ENCODE data around the gene HOOK1. TPM values are rescaled to one million over a fixed set of nuclear protein-coding genes. Genes with fewer than 3 reads are reported as not detected.
A peak's percentile ranks its signal among the peaks of the same experiment; 100 is the strongest.

The HOOK1 gene
- total and polyA plus RNA-seq, 2 donors (not counting 3 experiments of a cell fraction or from before 2014, with no cell fraction given), result not detected

DNA sequence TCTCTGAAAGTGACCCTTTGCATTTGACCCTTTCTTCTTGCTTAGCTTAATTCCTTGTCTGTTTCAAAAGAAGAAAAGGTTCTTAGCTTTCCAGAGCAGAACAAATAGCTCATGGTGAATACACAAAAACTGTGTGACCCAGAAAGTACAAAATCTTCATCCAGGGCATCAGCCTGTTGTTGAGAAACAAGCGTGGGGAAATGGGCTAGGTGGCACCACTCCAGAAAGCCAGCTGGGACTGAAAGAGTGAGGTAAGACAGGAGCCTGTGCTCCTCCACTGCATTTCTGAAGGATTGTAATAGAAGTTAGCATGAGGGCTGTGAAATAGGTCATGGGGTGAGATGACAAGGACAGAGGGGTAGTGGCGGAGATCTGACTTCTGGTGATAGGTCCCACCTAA lies 66.0 kb downstream of the HOOK1 start:
- H3K4me2 ChIP-seq (ENCODE audit: insufficient read depth, low read length), result no peak overlapping the region
- H3K9ac ChIP-seq (replicated peaks; ENCODE audit: extremely low read depth, insufficient read depth, low read length), result no peak overlapping the region
- no TSS peak for BruUV-seq (replicated peaks)
- TF ChIP-seq, protein P1, sequence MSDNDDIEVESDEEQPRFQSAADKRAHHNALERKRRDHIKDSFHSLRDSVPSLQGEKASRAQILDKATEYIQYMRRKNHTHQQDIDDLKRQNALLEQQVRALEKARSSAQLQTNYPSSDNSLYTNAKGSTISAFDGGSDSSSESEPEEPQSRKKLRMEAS (IDR thresholded peaks at IDR 0.05; ENCODE audit: insufficient read depth, insufficient read length), result no peak
- TF ChIP-seq POLR2AphosphoS5 (IDR thresholded peaks at IDR 0.05; ENCODE audit: insufficient read depth, low read depth, low read length), result no peak
- no peak for TF ChIP-seq EZH2 (IDR thresholded peaks at IDR 0.05; ENCODE audit: borderline replicate concordance, low read depth, low read length, severe bottlenecking)
- no peak for TF ChIP-seq JUN (IDR thresholded peaks at IDR 0.05; ENCODE audit: borderline replicate concordance, insufficient read depth, insufficient read length, low read depth)
- TF ChIP-seq MYC (IDR thresholded peaks at IDR 0.05; ENCODE audit: low read depth, low read length), result no peak
- TF ChIP-seq POLR2A (IDR thresholded peaks at IDR 0.05; ENCODE audit: low read depth, low read length), result no peak
- no peak for TF ChIP-seq FOS (IDR thresholded peaks at IDR 0.05; ENCODE audit: borderline replicate concordance, insufficient read depth, low read length)
- TF ChIP-seq GATA2 (IDR thresholded peaks at IDR 0.05; ENCODE audit: insufficient read depth, insufficient read length, low read depth, low read length), result no peak
- TF ChIP-seq, protein P2, sequence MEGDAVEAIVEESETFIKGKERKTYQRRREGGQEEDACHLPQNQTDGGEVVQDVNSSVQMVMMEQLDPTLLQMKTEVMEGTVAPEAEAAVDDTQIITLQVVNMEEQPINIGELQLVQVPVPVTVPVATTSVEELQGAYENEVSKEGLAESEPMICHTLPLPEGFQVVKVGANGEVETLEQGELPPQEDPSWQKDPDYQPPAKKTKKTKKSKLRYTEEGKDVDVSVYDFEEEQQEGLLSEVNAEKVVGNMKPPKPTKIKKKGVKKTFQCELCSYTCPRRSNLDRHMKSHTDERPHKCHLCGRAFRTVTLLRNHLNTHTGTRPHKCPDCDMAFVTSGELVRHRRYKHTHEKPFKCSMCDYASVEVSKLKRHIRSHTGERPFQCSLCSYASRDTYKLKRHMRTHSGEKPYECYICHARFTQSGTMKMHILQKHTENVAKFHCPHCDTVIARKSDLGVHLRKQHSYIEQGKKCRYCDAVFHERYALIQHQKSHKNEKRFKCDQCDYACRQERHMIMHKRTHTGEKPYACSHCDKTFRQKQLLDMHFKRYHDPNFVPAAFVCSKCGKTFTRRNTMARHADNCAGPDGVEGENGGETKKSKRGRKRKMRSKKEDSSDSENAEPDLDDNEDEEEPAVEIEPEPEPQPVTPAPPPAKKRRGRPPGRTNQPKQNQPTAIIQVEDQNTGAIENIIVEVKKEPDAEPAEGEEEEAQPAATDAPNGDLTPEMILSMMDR (IDR thresholded peaks at IDR 0.05; ENCODE audit: extremely low read depth in 1 of 2, insufficient read depth in 1 of 2, low read depth in 1 of 2, low read length in 2 of 2), result no peak
- intact Hi-C loops (cut with micrococcal nuclease), result no loop called here
- no peak overlapping the region for H3K27ac ChIP-seq (ENCODE audit: insufficient read depth, low read depth, low read length)
- H3K4me3 ChIP-seq (replicated peaks in 1 of 3; ENCODE audit: insufficient read depth in 1 of 3, low read depth in 1 of 3, low read length in 3 of 3), result no peak overlapping the region
- no peak for FAIRE-seq
- POLR2A ChIA-PET, result no interaction called here
- H3K79me2 ChIP-seq (ENCODE audit: control insufficient read depth, insufficient read depth, low read length), result no peaks in the 10 kb centered on the region
- dilution Hi-C loops (cut with MboI; ENCODE audit: extremely low pct_ligation_motif_present, low sequenced_read_pairs), result no loop called here
- H3K9me1 ChIP-seq (replicated peaks; ENCODE audit: control insufficient read depth, extremely low read depth, insufficient read depth, low read length), result no peaks in the 10 kb centered on the region
- H3K36me3 ChIP-seq (ENCODE audit: control insufficient read depth in 2 of 2, extremely low read depth in 1 of 2, insufficient read depth in 2 of 2, low read length in 2 of 2), result no peaks in the 10 kb centered on the region
- no peaks in the 10 kb centered on the region for H4K20me1 ChIP-seq (replicated peaks; ENCODE audit: control insufficient read depth, extremely low read depth, insufficient read depth, low read length)
- no peak overlapping the region for H2AFZ ChIP-seq (ENCODE audit: low read depth, low read length)
- H3K27me3 ChIP-seq (ENCODE audit: control insufficient read depth in 2 of 2, insufficient read depth in 2 of 2, low read length in 2 of 2), result no peaks in the 10 kb centered on the region
- H3K4me1 ChIP-seq (ENCODE audit: control insufficient read depth, extremely low read depth, insufficient read depth, low read length), result peaks cover 8% of the 10 kb centered on the region
- CTCF ChIA-PET, result interaction anchor here (0.9 to 11.5 kb wide), 6 partner anchors 12 to 91 kb away, joined by 3 to 366 read pairs (median 6); no protein-coding TSS in a partner anchor
- peak; percentile 3 for DNase-seq (ENCODE audit: low read depth, low spot score)
- H3K9me3 ChIP-seq (replicated peaks; ENCODE audit: control insufficient read depth, insufficient read depth, low read length), result no peaks in the 10 kb centered on the region

Measured in endothelial cell of umbilical vein (primary cell).